ENCODE data around the gene OR4M1. TPM values are rescaled to one million over a fixed set of nuclear protein-coding genes. Genes with fewer than 3 reads are reported as not detected.
"Not testable (repeated sequence)": the region's sequence is repeated elsewhere in the genome, so short reads cannot be mapped to it uniquely, and the experiment has no call there.

Gene OR4M1
- polyA plus RNA-seq, 3 donors: not detected

DNA sequence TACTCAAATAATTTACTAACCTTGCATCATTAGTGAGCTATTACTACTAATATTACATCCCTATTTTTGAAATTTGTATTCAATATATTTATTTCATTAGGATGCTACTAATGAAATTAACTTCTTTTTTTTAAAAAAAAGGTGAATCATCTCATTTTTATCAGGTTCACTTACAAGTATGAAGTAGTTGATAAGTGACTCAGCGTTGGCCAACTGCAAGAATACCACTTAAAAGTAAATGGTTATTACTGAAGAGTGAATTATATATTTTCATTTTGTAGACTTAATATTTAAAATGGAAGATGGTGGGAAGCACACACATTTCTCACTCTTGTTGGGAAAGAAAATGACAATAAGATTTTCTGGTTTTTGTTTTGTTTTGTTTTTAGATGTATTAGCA, 49.9 kb downstream of the OR4M1 start:
- no peaks in the 10 kb centered on the region for H3K4me1 Mint-ChIP-seq
- no peaks in the 10 kb centered on the region for H3K36me3 ChIP-seq (replicated peaks in 1 of 2; ENCODE audit: control insufficient read depth in 1 of 2, insufficient read depth in 2 of 2, low read length in 2 of 2)
- no peaks in the 10 kb centered on the region for H3K27me3 ChIP-seq (ENCODE audit: control insufficient read depth in 2 of 2, insufficient read depth in 2 of 2, low read length in 2 of 2)
- no peak overlapping the region for H3K27ac Mint-ChIP-seq
- no peak overlapping the region for H3K4me3 Mint-ChIP-seq
- no peak overlapping the region for H3K9ac ChIP-seq (ENCODE audit: insufficient read depth, low read length, poor library complexity, severe bottlenecking)
- no peaks in the 10 kb centered on the region for H3K79me2 ChIP-seq (ENCODE audit: insufficient read depth, low read length)
- no peaks in the 10 kb centered on the region for H4K20me1 ChIP-seq (ENCODE audit: insufficient read depth, low read length)
- H3K27ac ChIP-seq (ENCODE audit: low read depth in 1 of 2, low read length in 2 of 2): no peak overlapping the region
- peaks cover 5 to 15% (median 10%) of the 10 kb centered on the region in 7 donors for H3K9me3 Mint-ChIP-seq
- no peaks in the 10 kb centered on the region for H3K4me1 ChIP-seq (ENCODE audit: control insufficient read depth in 1 of 2, insufficient read depth in 2 of 2, low read length in 2 of 2)
- no peak overlapping the region for H2AFZ ChIP-seq (ENCODE audit: insufficient read depth, low read depth, low read length, poor library complexity, severe bottlenecking)
- H3K27me3 Mint-ChIP-seq (ENCODE audit: low read depth in 3 of 3): no peaks in the 10 kb centered on the region
- TF ChIP-seq CTCF (IDR thresholded peaks at IDR 0.05): no peak
- no peak for DNase-seq
- no CpG with 5 or more reads among the region's 1 CpG for WGBS (ENCODE audit: insufficient coverage)
- H3K4me2 ChIP-seq (replicated peaks; ENCODE audit: extremely low read depth, low read length, poor library complexity, severe bottlenecking): no peak overlapping the region
- no peak overlapping the region for H3K4me3 ChIP-seq (replicated peaks in 1 of 3; ENCODE audit: low read depth in 2 of 3, low read length in 3 of 3)
- H3K9me3 ChIP-seq (replicated peaks in 1 of 2; ENCODE audit: control insufficient read depth in 1 of 2, insufficient read depth in 1 of 2, low read length in 2 of 2): peaks cover 6 to 18% of the 10 kb centered on the region in 2 donors
- intact Hi-C loops (cut with micrococcal nuclease): no loop called here
- H3K36me3 Mint-ChIP-seq: no peaks in the 10 kb centered on the region

- Histone ChIP-seq H3K4me3 (replicated peaks in 1 of 3; ENCODE audit: low read depth in 2 of 3, low read length in 3 of 3) (no peak overlapping the region), H3K27me3 (ENCODE audit: control insufficient read depth in 2 of 2, insufficient read depth in 2 of 2, low read length in 2 of 2) (no peaks in the 10 kb centered on the region), H3K9ac (ENCODE audit: insufficient read depth, low read length, poor library complexity, severe bottlenecking) (no peak overlapping the region), H3K79me2 (ENCODE audit: insufficient read depth, low read length) (no peaks in the 10 kb centered on the region), H2AFZ (ENCODE audit: insufficient read depth, low read depth, low read length, poor library complexity, severe bottlenecking) (no peak overlapping the region), H3K36me3 (replicated peaks in 1 of 2; ENCODE audit: control insufficient read depth in 1 of 2, insufficient read depth in 2 of 2, low read length in 2 of 2) (no peaks in the 10 kb centered on the region), H3K27ac (ENCODE audit: low read depth in 1 of 2, low read length in 2 of 2) (no peak overlapping the region), H3K4me2 (replicated peaks; ENCODE audit: extremely low read depth, low read length, poor library complexity, severe bottlenecking) (no peak overlapping the region), H3K4me1 (ENCODE audit: control insufficient read depth in 1 of 2, insufficient read depth in 2 of 2, low read length in 2 of 2) (no peaks in the 10 kb centered on the region), H4K20me1 (ENCODE audit: insufficient read depth, low read length) (no peaks in the 10 kb centered on the region), H3K9me3 (replicated peaks in 1 of 2; ENCODE audit: control insufficient read depth in 1 of 2, insufficient read depth in 1 of 2, low read length in 2 of 2) (peaks cover 6 to 18% of the 10 kb centered on the region in 2 donors)
- intact Hi-C loops (cut with micrococcal nuclease): no loop called here
- TF ChIP-seq CTCF (IDR thresholded peaks at IDR 0.05): no peak
- DNase-seq: no peak
- no peaks in the 10 kb centered on the region for H3K27me3 Mint-ChIP-seq (ENCODE audit: low read depth in 3 of 3)
- WGBS (ENCODE audit: insufficient coverage): no CpG with 5 or more reads among the region's 1 CpG
- H3K27ac Mint-ChIP-seq: no peak overlapping the region
- H3K9me3 Mint-ChIP-seq: peaks cover 3 to 15% (median 9%) of the 10 kb centered on the region in 7 donors
- H3K4me1 Mint-ChIP-seq: no peaks in the 10 kb centered on the region
- H3K36me3 Mint-ChIP-seq: no peaks in the 10 kb centered on the region
- no peak overlapping the region for H3K4me3 Mint-ChIP-seq
Observed at GRCh38 chr14:19823765-19824164, 50.5 kb downstream of the OR4M1 start.

- H3K9ac ChIP-seq (ENCODE audit: insufficient read depth, low read length, poor library complexity, severe bottlenecking); H2AFZ ChIP-seq (ENCODE audit: insufficient read depth, low read depth, low read length, poor library complexity, severe bottlenecking); H3K4me3 ChIP-seq (replicated peaks in 1 of 3; ENCODE audit: low read depth in 2 of 3, low read length in 3 of 3); intact Hi-C loops (cut with micrococcal nuclease); H3K79me2 ChIP-seq (ENCODE audit: insufficient read depth, low read length); H3K27ac Mint-ChIP-seq; H3K36me3 ChIP-seq (replicated peaks in 1 of 2; ENCODE audit: control insufficient read depth in 1 of 2, insufficient read depth in 2 of 2, low read length in 2 of 2); H3K27me3 Mint-ChIP-seq (ENCODE audit: low read depth in 3 of 3); H3K27me3 ChIP-seq (ENCODE audit: control insufficient read depth in 2 of 2, insufficient read depth in 2 of 2, low read length in 2 of 2); H3K4me3 Mint-ChIP-seq; H3K27ac ChIP-seq (ENCODE audit: low read depth in 1 of 2, low read length in 2 of 2); H3K36me3 Mint-ChIP-seq; H3K4me2 ChIP-seq (replicated peaks; ENCODE audit: extremely low read depth, low read length, poor library complexity, severe bottlenecking); H3K4me1 ChIP-seq (ENCODE audit: control insufficient read depth in 1 of 2, insufficient read depth in 2 of 2, low read length in 2 of 2); H3K4me1 Mint-ChIP-seq; H3K9me3 Mint-ChIP-seq; DNase-seq; H4K20me1 ChIP-seq (ENCODE audit: insufficient read depth, low read length); H3K9me3 ChIP-seq (replicated peaks in 1 of 2; ENCODE audit: control insufficient read depth in 1 of 2, insufficient read depth in 1 of 2, low read length in 2 of 2): not testable (repeated sequence)
- 73% methylated on average over 6 of the region's 12 CpGs for WGBS (ENCODE audit: insufficient coverage)
Observed at GRCh38 chr14:19827626-19828244, 54.4 kb downstream of the OR4M1 start.
